Muscle of leg (tissue), 16 donors: Measurements from ENCODE around the gene RBM33. TPM values are rescaled to one million over a fixed set of nuclear protein-coding genes. Genes with fewer than 3 reads are reported as not detected.

Experiments
- DNase-seq: peaks from one replicate; pipeline ENCODE4 v3.0.0; 2013
- H3K27ac ChIP-seq: one replicate; pipeline ENCODE4 v1.5.1; 2013; ENCODE audit warnings: mild to moderate bottlenecking, low read length, control low read depth
- H3K27me3 ChIP-seq: one replicate; pipeline ENCODE4 v1.6.1; 2013; ENCODE audit warnings: low read length; ENCODE audit not compliant: control insufficient read depth, insufficient read depth
- H3K36me3 ChIP-seq: one replicate; pipeline ENCODE4 v1.6.1; 2013; ENCODE audit warnings: low read length; ENCODE audit not compliant: control insufficient read depth, insufficient read depth
- H3K4me1 ChIP-seq: one replicate; pipeline ENCODE4 v1.6.1; 2013; ENCODE audit warnings: low read length; ENCODE audit not compliant: control insufficient read depth, insufficient read depth
- H3K4me3 ChIP-seq: one replicate; pipeline ENCODE4 v1.5.1; 2013; ENCODE audit warnings: low read length, control low read depth
- H3K9me3 ChIP-seq: replicated peaks from 2 replicates; pipeline ENCODE4 v1.6.1; 2013; ENCODE audit warnings: low read depth, low read length; ENCODE audit not compliant: control insufficient read depth
- WGBS: methylation state at CpG from one replicate; pipeline ENCODE4 v1.1.5; 2013; ENCODE audit warnings: missing lambda C conversion rate; ENCODE audit not compliant: insufficient coverage; 5-methylcytosine and 5-hydroxymethylcytosine counted together
- long read RNA-seq, 11 donors: transcript quantifications; one replicate each; lab custom pipeline, GENCODE V29; 2026
- polyA plus RNA-seq, 8 donors: library from polyadenylated mRNA; unstranded; fragments of 120-200 nt; gene quantifications; one replicate each; pipeline versions ENCODE4 v1.2.1 to v1.2.3, GENCODE V29; 2013; ENCODE audit warnings: inconsistent platforms in 1 of 8, low replicate concordance in 1 of 8; ENCODE audit not compliant: insufficient read length in 8 of 8, insufficient read depth in 1 of 8
- total RNA-seq: library from RNA; stranded (reverse); fragments of 120-200 nt; gene quantifications from one replicate; pipeline ENCODE4 v1.2.4, GENCODE V29; 2013

The RBM33 gene
- total RNA-seq (46.2 TPM), polyA plus RNA-seq (10 to 100 TPM; 18.3 to 30.7 (median 24.5) TPM)
- long read RNA-seq, donor 1, partial matches to known transcripts = 0 of 1 reads
- long read RNA-seq, donor 1, other reads (novel, unspliced or antisense) = 0 of 1 reads
- long read RNA-seq, donor 2, partial matches to known transcripts = 0 of 1 reads
- long read RNA-seq, donor 2, other reads (novel, unspliced or antisense) = 0 of 1 reads
- long read RNA-seq, donor 3, partial matches to known transcripts = 11 of 14 reads
- long read RNA-seq, donor 3, other reads (novel, unspliced or antisense) = 0 of 14 reads
- long read RNA-seq, donor 4, transcript RBM33-201 (6 exons, 1,404 nt) = major isoform, 5 of 6 reads
- long read RNA-seq, donor 4, partial matches to known transcripts = 0 of 6 reads
- long read RNA-seq, donor 4, other reads (novel, unspliced or antisense) = 0 of 6 reads
- long read RNA-seq, donor 5, partial matches to known transcripts = 0 of 6 reads
- long read RNA-seq, donor 5, other reads (novel, unspliced or antisense) = 0 of 6 reads
- long read RNA-seq, donor 6, partial matches to known transcripts = 0 of 3 reads
- long read RNA-seq, donor 6, other reads (novel, unspliced or antisense) = 0 of 3 reads
- long read RNA-seq, donor 7, partial matches to known transcripts = 0 of 4 reads
- long read RNA-seq, donor 7, other reads (novel, unspliced or antisense) = 0 of 4 reads
- long read RNA-seq, donor 8, partial matches to known transcripts = 0 of 2 reads
- long read RNA-seq, donor 8, other reads (novel, unspliced or antisense) = 0 of 2 reads
- long read RNA-seq, donor 9, partial matches to known transcripts = 0 of 4 reads
- long read RNA-seq, donor 9, other reads (novel, unspliced or antisense) = 0 of 4 reads
- long read RNA-seq, donor 10, partial matches to known transcripts = 0 of 2 reads
- long read RNA-seq, donor 10, other reads (novel, unspliced or antisense) = 0 of 2 reads
- long read RNA-seq, donor 11, partial matches to known transcripts = 0 of 2 reads
- long read RNA-seq, donor 11, other reads (novel, unspliced or antisense) = 0 of 2 reads

GRCh38 chr7:155644178-155644970, at the start of gene RBM33:
Gene RBM33, plus strand, starts transcription at chr7:155644661. Its CDS starts 216 bp downstream, at chr7:155644877.
- peak within 1 kb of the TSS; percentile 94 for H3K27ac ChIP-seq
- peaks cover 13% of the 10 kb centered on the region for H3K36me3 ChIP-seq
- H3K4me1 ChIP-seq = peaks cover 6% of the 10 kb centered on the region
- DNase-seq = peak; percentile 93
- peak within 1 kb of the TSS; percentile 67 for H3K4me3 ChIP-seq
- WGBS = under 1% methylated on average over 78 of the region's 85 CpGs
- H3K9me3 ChIP-seq = peaks cover 21% of the 10 kb centered on the region
- H3K27me3 ChIP-seq = no peaks in the 10 kb centered on the region

GRCh38 chr7:155594961-155595366, 49.5 kb upstream of the RBM33 start:
- DNase-seq = no peak
- Histone ChIP-seq H3K4me3 (no peak overlapping the region), H3K9me3 (no peaks in the 10 kb centered on the region), H3K36me3 (no peaks in the 10 kb centered on the region), H3K27me3 (peaks cover 6% of the 10 kb centered on the region), H3K27ac (no peak overlapping the region), H3K4me1 (peaks cover 32% of the 10 kb centered on the region)
- WGBS = no CpG with 5 or more reads among the region's 3 CpGs

- peaks cover 9% of the 10 kb centered on the region for H3K27me3 ChIP-seq
- H3K4me3 ChIP-seq = no peak overlapping the region
- H3K9me3 ChIP-seq = no peaks in the 10 kb centered on the region
- no peak overlapping the region for H3K27ac ChIP-seq
- peaks cover 16% of the 10 kb centered on the region for H3K4me1 ChIP-seq
- DNase-seq = no peak
- WGBS = no CpG with 5 or more reads among the region's 1 CpG
- no peaks in the 10 kb centered on the region for H3K36me3 ChIP-seq
Observed at GRCh38 chr7:155597753-155598140, 46.7 kb upstream of the RBM33 start.

- WGBS = 0% methylated on average over 7 of the region's 12 CpGs
- Histone ChIP-seq H3K27ac (no peak overlapping the region), H3K4me1 (peaks cover 13% of the 10 kb centered on the region), H3K9me3 (no peaks in the 10 kb centered on the region), H3K36me3 (no peaks in the 10 kb centered on the region), H3K4me3 (no peak overlapping the region), H3K27me3 (peaks cover 14% of the 10 kb centered on the region)
- peak; percentile 78 for DNase-seq
Observed at GRCh38 chr7:155598810-155599210, 45.7 kb upstream of the RBM33 start.

- Histone ChIP-seq H3K9me3 (no peaks in the 10 kb centered on the region), H3K27ac (no peak overlapping the region), H3K4me3 (no peak overlapping the region), H3K4me1 (peaks cover 2% of the 10 kb centered on the region), H3K36me3 (no peaks in the 10 kb centered on the region), H3K27me3 (peaks cover 14% of the 10 kb centered on the region)
- DNase-seq = no peak
- whole genome bisulfite sequencing = 80% methylated on average over 21 of the region's 24 CpGs
Observed at GRCh38 chr7:155602156-155602555, 42.3 kb upstream of the RBM33 start.

GRCh38 chr7:155602750-155603149, 41.7 kb upstream of the RBM33 start:
- DNase-seq = no peak
- no peak overlapping the region for H3K27ac ChIP-seq
- 69% methylated on average over 6 of the region's 7 CpGs for WGBS
- peaks cover 14% of the 10 kb centered on the region for H3K27me3 ChIP-seq
- no peaks in the 10 kb centered on the region for H3K9me3 ChIP-seq
- no peak overlapping the region for H3K4me3 ChIP-seq
- H3K4me1 ChIP-seq = peaks cover 2% of the 10 kb centered on the region
- H3K36me3 ChIP-seq = no peaks in the 10 kb centered on the region

- no peak overlapping the region for H3K4me3 ChIP-seq
- H3K4me1 ChIP-seq = peaks cover 2% of the 10 kb centered on the region
- peaks cover 14% of the 10 kb centered on the region for H3K27me3 ChIP-seq
- no peaks in the 10 kb centered on the region for H3K9me3 ChIP-seq
- no peak overlapping the region for H3K27ac ChIP-seq
- DNase-seq = no peak
- no peaks in the 10 kb centered on the region for H3K36me3 ChIP-seq
- 50% methylated on average over 19 of the region's 19 CpGs for WGBS
Observed at GRCh38 chr7:155603205-155603857, 41.1 kb upstream of the RBM33 start.

GRCh38 chr7:155603858-155604503, 40.5 kb upstream of the RBM33 start:
- WGBS = 87% methylated on average over 14 of the region's 18 CpGs
- Histone ChIP-seq H3K27ac (no peak overlapping the region), H3K4me1 (no peaks in the 10 kb centered on the region), H3K4me3 (no peak overlapping the region), H3K36me3 (no peaks in the 10 kb centered on the region), H3K9me3 (no peaks in the 10 kb centered on the region), H3K27me3 (peaks cover 11% of the 10 kb centered on the region)
- no peak for DNase-seq

- Histone ChIP-seq H3K4me3 (no peak overlapping the region), H3K9me3 (no peaks in the 10 kb centered on the region), H3K27ac (no peak overlapping the region), H3K4me1 (no peaks in the 10 kb centered on the region), H3K36me3 (no peaks in the 10 kb centered on the region), H3K27me3 (peaks cover 10% of the 10 kb centered on the region)
- DNase-seq = no peak
- WGBS = 43% methylated on average over 1 of the region's 8 CpGs
Observed at GRCh38 chr7:155604504-155604997, 39.9 kb upstream of the RBM33 start.
